ENCODE results near the gene SYT15. TPM values are rescaled to one million over a fixed set of nuclear protein-coding genes. Genes with fewer than 3 reads are reported as not detected.
"Not testable (repeated sequence)": the region's sequence is repeated elsewhere in the genome, so short reads cannot be mapped to it uniquely, and the experiment has no call there.

Gene SYT15
- total RNA-seq, result 10 to 100 TPM; 11.6 to 52.4 (median 25.4) TPM

DNA sequence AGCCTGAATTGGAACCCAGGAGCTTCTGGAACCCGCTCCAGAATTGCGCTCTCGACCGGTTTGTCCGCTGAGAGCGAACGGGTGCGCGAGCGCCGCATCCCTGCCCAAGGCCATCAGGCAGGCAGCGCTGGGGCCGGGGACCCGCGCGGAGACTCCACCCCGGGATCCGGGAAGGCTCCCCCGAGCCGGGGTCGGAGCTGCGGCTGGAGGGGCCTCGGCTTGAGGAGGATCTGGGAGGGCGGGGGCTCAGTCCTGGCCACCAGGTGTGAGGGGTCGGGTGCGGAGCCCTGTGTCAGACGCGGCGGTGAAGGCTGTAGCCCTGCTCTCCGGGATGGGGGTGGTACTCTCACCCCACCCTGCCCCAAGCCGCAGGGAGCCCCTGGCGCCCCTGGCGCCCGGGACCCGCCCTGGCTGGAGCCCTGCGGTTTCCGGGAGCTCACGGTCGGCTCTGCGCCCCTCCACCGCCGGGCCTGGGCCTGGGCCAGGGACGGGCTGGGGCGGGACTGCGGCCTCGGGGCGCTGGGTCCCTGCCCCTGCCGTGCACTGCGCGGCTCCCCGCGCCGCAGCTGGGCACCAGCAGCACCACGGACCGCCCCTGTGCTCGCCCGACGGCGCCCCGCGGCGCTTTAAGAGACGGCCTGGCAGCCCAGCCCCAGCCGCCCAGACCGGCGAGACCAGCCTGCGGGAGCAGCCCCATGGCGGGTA, at the start of gene SYT15:
Gene SYT15 (plus strand): TSS at position 655 of the 705 bp plus-strand sequence. CDS start 41 bp downstream, at position 696.
- Histone ChIP-seq H3K4me3 (peak within 1 kb of the TSS in 3 of 4 donors; percentile 36 to 41 (median 37)), H3K27ac (peak within 1 kb of the TSS in 1 of 4 donors; percentile 72)
- H3K9me3 ChIP-seq, H3K36me3 ChIP-seq, H3K4me1 ChIP-seq, H3K27me3 ChIP-seq: not testable (repeated sequence)
- ATAC-seq (ENCODE audit: low FRiP score in 2 of 2), result peak in 1 of 2 donors; percentile 49
- no CpG with 5 or more reads among the region's 68 CpGs for WGBS, 2 donors
- DNase-seq, result peak in 1 of 2 donors; percentile 87

DNA sequence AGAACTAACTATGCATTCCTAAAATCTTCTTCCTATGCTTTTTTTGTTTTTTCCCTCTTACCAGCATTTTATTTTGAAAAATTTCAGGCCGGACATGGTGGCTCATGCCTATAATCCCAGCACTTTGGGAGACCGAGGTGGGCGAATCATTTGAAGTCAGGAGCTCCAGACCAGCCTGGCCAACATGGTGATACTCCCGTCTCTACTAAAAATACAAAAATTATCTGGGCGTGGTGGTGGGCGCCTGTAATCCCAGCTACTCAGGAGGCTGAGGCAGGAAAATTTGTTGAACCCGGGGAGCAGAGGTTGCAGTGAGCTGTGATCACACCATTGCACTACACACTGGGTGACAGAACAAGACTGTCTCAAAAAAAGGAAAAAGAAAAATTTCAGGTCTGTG, 49.2 kb upstream of the SYT15 start:
- DNase-seq, result peak in 1 of 2 donors; percentile 19

GRCh38 chr10:46530249-46531186, 48.4 kb upstream of the SYT15 start:
- WGBS, 2 donors, result 89 to 90% methylated on average over 18 of the region's 18 CpGs
- H3K9me3 ChIP-seq, result no peaks in the 10 kb centered on the region
- no peaks in the 10 kb centered on the region for H3K27me3 ChIP-seq
- ATAC-seq (ENCODE audit: low FRiP score in 2 of 2) (peak in 1 of 2 donors; percentile 60), DNase-seq (peak; percentile 17 to 20)
- H3K27ac ChIP-seq, result no peak overlapping the region
- H3K4me1 ChIP-seq, result peaks cover 0 to 3% (median 0%) of the 10 kb centered on the region in 4 donors
- no peaks in the 10 kb centered on the region for H3K36me3 ChIP-seq
- no peak overlapping the region for H3K4me3 ChIP-seq
- TF ChIP-seq POLR2A (IDR thresholded peaks at IDR 0.05), result no peak
- no peak for TF ChIP-seq POLR2AphosphoS5 (IDR thresholded peaks at IDR 0.05)
- TF ChIP-seq, protein P1, sequence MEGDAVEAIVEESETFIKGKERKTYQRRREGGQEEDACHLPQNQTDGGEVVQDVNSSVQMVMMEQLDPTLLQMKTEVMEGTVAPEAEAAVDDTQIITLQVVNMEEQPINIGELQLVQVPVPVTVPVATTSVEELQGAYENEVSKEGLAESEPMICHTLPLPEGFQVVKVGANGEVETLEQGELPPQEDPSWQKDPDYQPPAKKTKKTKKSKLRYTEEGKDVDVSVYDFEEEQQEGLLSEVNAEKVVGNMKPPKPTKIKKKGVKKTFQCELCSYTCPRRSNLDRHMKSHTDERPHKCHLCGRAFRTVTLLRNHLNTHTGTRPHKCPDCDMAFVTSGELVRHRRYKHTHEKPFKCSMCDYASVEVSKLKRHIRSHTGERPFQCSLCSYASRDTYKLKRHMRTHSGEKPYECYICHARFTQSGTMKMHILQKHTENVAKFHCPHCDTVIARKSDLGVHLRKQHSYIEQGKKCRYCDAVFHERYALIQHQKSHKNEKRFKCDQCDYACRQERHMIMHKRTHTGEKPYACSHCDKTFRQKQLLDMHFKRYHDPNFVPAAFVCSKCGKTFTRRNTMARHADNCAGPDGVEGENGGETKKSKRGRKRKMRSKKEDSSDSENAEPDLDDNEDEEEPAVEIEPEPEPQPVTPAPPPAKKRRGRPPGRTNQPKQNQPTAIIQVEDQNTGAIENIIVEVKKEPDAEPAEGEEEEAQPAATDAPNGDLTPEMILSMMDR (IDR thresholded peaks at IDR 0.05), result no peak
- no peak for TF ChIP-seq EP300 (IDR thresholded peaks at IDR 0.05)

More for the DNA sequence above, 49.2 kb upstream of the SYT15 start:
- H3K36me3 ChIP-seq; H3K27ac ChIP-seq; H3K27me3 ChIP-seq; ATAC-seq (ENCODE audit: low FRiP score in 2 of 2); H3K4me1 ChIP-seq; H3K4me3 ChIP-seq; H3K9me3 ChIP-seq: not testable (repeated sequence)
- 89 to 90% methylated on average over 7 of the region's 7 CpGs for WGBS, 2 donors

DNA sequence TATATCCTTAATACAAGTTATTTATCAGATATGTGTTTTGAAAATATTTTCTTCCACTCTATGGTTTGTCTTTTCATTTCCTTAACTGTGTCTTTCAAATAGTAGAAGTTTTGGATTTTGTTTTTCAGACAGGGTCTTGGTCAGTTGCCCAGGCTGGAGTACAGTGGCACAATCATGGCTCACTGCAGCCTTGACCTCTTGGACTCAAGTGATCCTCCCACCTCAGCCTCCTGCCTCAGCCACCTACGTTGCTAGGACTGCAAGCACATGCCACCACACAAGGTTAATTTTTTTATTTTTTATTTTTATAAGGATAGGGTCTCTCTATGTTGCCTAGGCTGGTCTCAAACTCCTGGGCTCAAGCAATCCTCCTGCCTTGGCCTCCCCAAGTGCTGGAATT, 46.7 kb upstream of the SYT15 start:
- DNase-seq, result peak in 1 of 2 donors; percentile 17
- H3K27ac ChIP-seq; ATAC-seq (ENCODE audit: low FRiP score in 2 of 2); H3K4me3 ChIP-seq; H3K4me1 ChIP-seq; H3K9me3 ChIP-seq; H3K27me3 ChIP-seq; H3K36me3 ChIP-seq: not testable (repeated sequence)
- WGBS, 2 donors, result 77 to 80% methylated on average over 1 of the region's 1 CpG

DNA sequence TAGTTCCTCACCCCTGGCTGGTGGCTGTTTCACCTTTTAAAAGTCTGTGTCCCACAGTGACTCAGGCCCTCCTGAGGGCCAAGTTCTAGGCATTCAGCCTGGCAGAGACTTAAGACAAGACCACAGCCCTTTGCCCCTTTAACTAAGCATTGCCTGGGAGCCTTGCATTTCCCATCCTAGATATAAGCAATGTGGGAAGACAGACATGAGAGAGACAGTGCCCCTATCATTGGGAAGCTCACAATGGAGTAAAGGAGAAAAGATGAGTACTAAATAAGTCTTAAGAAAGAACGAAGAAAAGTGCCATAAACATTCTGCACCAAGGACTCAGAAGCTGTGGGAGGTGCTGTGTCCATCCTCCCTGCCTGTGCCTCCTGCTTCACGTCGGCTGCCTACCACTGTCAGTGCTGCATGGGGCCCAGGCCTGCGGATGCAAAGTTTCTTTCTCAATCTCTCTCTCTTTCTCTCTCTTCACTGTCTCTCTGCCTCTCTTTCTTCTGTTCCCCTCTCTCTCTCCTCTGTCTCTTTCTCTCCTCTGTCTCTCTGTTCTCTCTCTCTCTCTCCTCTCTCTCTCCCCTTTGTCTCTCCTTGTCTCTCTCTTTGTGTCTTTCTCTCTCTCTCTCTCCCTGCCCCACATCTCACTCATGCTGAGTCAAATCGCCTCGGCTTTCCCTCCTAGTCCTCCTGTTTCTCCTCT, 44.0 kb upstream of the SYT15 start:
- no peaks in the 10 kb centered on the region for H3K27me3 ChIP-seq
- H3K36me3 ChIP-seq, result no peaks in the 10 kb centered on the region
- no peaks in the 10 kb centered on the region for H3K9me3 ChIP-seq
- H3K4me1 ChIP-seq, result peaks cover 0 to 7% (median 3%) of the 10 kb centered on the region in 4 donors
- TF ChIP-seq POLR2A (IDR thresholded peaks at IDR 0.05), result no peak
- TF ChIP-seq, protein P1 (IDR thresholded peaks at IDR 0.05), result no peak
- H3K27ac ChIP-seq, result no peak overlapping the region
- H3K4me3 ChIP-seq, result no peak overlapping the region
- WGBS, 2 donors, result 82 to 87% methylated on average over 6 of the region's 6 CpGs
- ATAC-seq (ENCODE audit: low FRiP score in 2 of 2), result no peak
- DNase-seq, result peak; percentile 19 to 33

- WGBS, 2 donors, result 83 to 86% methylated on average over 6 of the region's 6 CpGs
- no peak overlapping the region for H3K27ac ChIP-seq
- H3K36me3 ChIP-seq, result no peaks in the 10 kb centered on the region
- peak in 1 of 2 donors; percentile 16 for DNase-seq
- no peaks in the 10 kb centered on the region for H3K9me3 ChIP-seq
- H3K27me3 ChIP-seq, result no peaks in the 10 kb centered on the region
- peaks cover 5 to 18% (median 13%) of the 10 kb centered on the region in 4 donors for H3K4me1 ChIP-seq
- TF ChIP-seq EP300 (IDR thresholded peaks at IDR 0.05), result no peak
- TF ChIP-seq POLR2A (IDR thresholded peaks at IDR 0.05), result no peak
- no peak for TF ChIP-seq POLR2AphosphoS5 (IDR thresholded peaks at IDR 0.05)
- TF ChIP-seq, protein P1 (IDR thresholded peaks at IDR 0.05), result no peak
- ATAC-seq (ENCODE audit: low FRiP score in 2 of 2), result no peak
- no peak overlapping the region for H3K4me3 ChIP-seq
Observed at GRCh38 chr10:46536171-46536570, 42.8 kb upstream of the SYT15 start.

Measured in upper lobe of left lung (tissue), 6 donors.